GM19193 (cell line): ENCODE measurements around the gene SINHCAF.
A peak's percentile ranks its signal among the peaks of the same experiment; 100 is the strongest.

Source experiments
- POLR2A ChIP-seq: IDR thresholded peaks from 4 replicates; pipeline ENCODE4 v1.6.1; 2011; ENCODE audit not compliant: insufficient read depth, insufficient read length; ENCODE audit errors: extremely low read depth

SINHCAF gene

GRCh38 chr12:31325877-31326631, at the start of gene SINHCAF:
SINHCAF (minus strand) TSS chr12:31326150; CDS start chr12:31298204, 27,946 bp downstream.
- TF ChIP-seq POLR2A = peak; percentile 98

- no peak for TF ChIP-seq POLR2A
These were observed 45.3 kb upstream of the SINHCAF start for GRCh38 chr12:31371256-31371620.

GRCh38 chr12:31370531-31371255, 44.7 kb upstream of the SINHCAF start:
- no peak for TF ChIP-seq POLR2A

- no peak for TF ChIP-seq POLR2A
These were observed 44.0 kb upstream of the SINHCAF start for GRCh38 chr12:31369712-31370521.

- TF ChIP-seq POLR2A = no peak
These were observed 42.9 kb upstream of the SINHCAF start for GRCh38 chr12:31368666-31369361.

GRCh38 chr12:31366104-31366621, 40.2 kb upstream of the SINHCAF start:
- no peak for TF ChIP-seq POLR2A

GRCh38 chr12:31363831-31364230, 37.9 kb upstream of the SINHCAF start:
- no peak for TF ChIP-seq POLR2A

- no peak for TF ChIP-seq POLR2A
These were observed 37.5 kb upstream of the SINHCAF start for GRCh38 chr12:31363416-31363809.

- no peak for TF ChIP-seq POLR2A
These were observed 36.9 kb upstream of the SINHCAF start for GRCh38 chr12:31362759-31363415.

GRCh38 chr12:31362115-31362758, 36.3 kb upstream of the SINHCAF start:
- no peak for TF ChIP-seq POLR2A

GRCh38 chr12:31361730-31362114, 35.8 kb upstream of the SINHCAF start:
- TF ChIP-seq POLR2A = no peak

- TF ChIP-seq POLR2A = no peak
These were observed 29.8 kb upstream of the SINHCAF start for GRCh38 chr12:31355747-31356107.

- TF ChIP-seq POLR2A = no peak
These were observed 28.1 kb upstream of the SINHCAF start for GRCh38 chr12:31353750-31354708.

- no peak for TF ChIP-seq POLR2A
These were observed 20.3 kb upstream of the SINHCAF start for GRCh38 chr12:31346267-31346666.
